ENCODE data around the gene CCDC107.

GRCh38 chr9:35682520-35683315 lies 24.6 kb downstream of the CCDC107 start:
- TF ChIP-seq CTCF (IDR thresholded peaks at IDR 0.05) (no peak), POLR2A (IDR thresholded peaks at IDR 0.05) (no peak), POLR2AphosphoS5 (IDR thresholded peaks at IDR 0.05; ENCODE audit: insufficient read depth in 1 of 2, low read depth in 1 of 2) (peak in 1 of 2 donors; percentile 28)
